CD4-positive, alpha-beta T cell treated with Interleukin-12 subunit alpha and Interleukin-12 subunit beta, for 1 hour (primary cell): Measurements from ENCODE around the gene SLC6A11.

Source experiments
- DNase-seq: peaks from one replicate; pipeline ENCODE4 v3.0.0-alpha.2; 2020

Gene SLC6A11

GRCh38 chr3:10890665-10891064, 74.6 kb downstream of the SLC6A11 start:
- no peak for DNase-seq

GRCh38 chr3:10892622-10893021, 76.6 kb downstream of the SLC6A11 start:
- DNase-seq = no peak

GRCh38 chr3:10901296-10901945, 85.4 kb downstream of the SLC6A11 start:
- DNase-seq = no peak

- no peak for DNase-seq
Measured at GRCh38 chr3:10907262-10907661, 91.2 kb downstream of the SLC6A11 start.

- no peak for DNase-seq
Measured at GRCh38 chr3:10910367-10910766, 94.3 kb downstream of the SLC6A11 start.

- no peak for DNase-seq
Measured at GRCh38 chr3:10911350-10912002, 95.4 kb downstream of the SLC6A11 start.

GRCh38 chr3:10912786-10913185, 96.8 kb downstream of the SLC6A11 start:
- DNase-seq = no peak

GRCh38 chr3:10915376-10915775, 99.3 kb downstream of the SLC6A11 start:
- DNase-seq = no peak

- no peak for DNase-seq
Measured at GRCh38 chr3:10917176-10917575, 101.1 kb downstream of the SLC6A11 start.

GRCh38 chr3:10918011-10918410, 102.0 kb downstream of the SLC6A11 start:
- no peak for DNase-seq

- DNase-seq = no peak
Measured at GRCh38 chr3:10919636-10920035, 103.6 kb downstream of the SLC6A11 start.

GRCh38 chr3:10925436-10926255, 109.6 kb downstream of the SLC6A11 start:
- no peak for DNase-seq

- no peak for DNase-seq
Measured at GRCh38 chr3:10926256-10926810, 110.3 kb downstream of the SLC6A11 start.

- DNase-seq = no peak
Measured at GRCh38 chr3:10926811-10927521, 110.9 kb downstream of the SLC6A11 start.

GRCh38 chr3:10927551-10927950, 111.5 kb downstream of the SLC6A11 start:
- no peak for DNase-seq

- DNase-seq = no peak
Measured at GRCh38 chr3:10928407-10928960, 112.5 kb downstream of the SLC6A11 start.

- no peak for DNase-seq
Measured at GRCh38 chr3:10928961-10929471, 113.0 kb downstream of the SLC6A11 start.

GRCh38 chr3:10929978-10930665, 114.1 kb downstream of the SLC6A11 start:
- DNase-seq = no peak

- DNase-seq = no peak
Measured at GRCh38 chr3:10930666-10931040, 114.6 kb downstream of the SLC6A11 start.

GRCh38 chr3:10932596-10932995, 116.6 kb downstream of the SLC6A11 start:
- DNase-seq = no peak

- no peak for DNase-seq
Measured at GRCh38 chr3:10933021-10933420, 117.0 kb downstream of the SLC6A11 start.

- DNase-seq = no peak
Measured at GRCh38 chr3:10933470-10933804, 117.4 kb downstream of the SLC6A11 start.
